Amygdala (tissue), 56 donors: ENCODE data around the gene TNN.
"Not testable (repeated sequence)": the region's sequence is repeated elsewhere in the genome, so short reads cannot be mapped to it uniquely, and the experiment has no call there.

Experiments used
- DNase-seq, 56 donors: peaks; one replicate each; lab custom pipeline; 2025; lab: John Stamatoyannopoulos, UW

The TNN gene

GRCh38 chr1:175106536-175106935, 38.9 kb downstream of the TNN start:
- DNase-seq, result not testable (repeated sequence)

GRCh38 chr1:175108331-175108820, 40.7 kb downstream of the TNN start:
- DNase-seq, result not testable (repeated sequence)

GRCh38 chr1:175114996-175115395, 47.4 kb downstream of the TNN start:
- DNase-seq, result no peak

GRCh38 chr1:175116210-175116798, 48.7 kb downstream of the TNN start:
- DNase-seq, result no peak

- no peak for DNase-seq
Measured at GRCh38 chr1:175116903-175117302, 49.3 kb downstream of the TNN start.

GRCh38 chr1:175118375-175119367, 51.0 kb downstream of the TNN start:
- no peak for DNase-seq

- DNase-seq, result no peak
Measured at GRCh38 chr1:175120511-175120910, 52.9 kb downstream of the TNN start.

GRCh38 chr1:175124861-175125260, 57.2 kb downstream of the TNN start:
- no peak for DNase-seq

- no peak for DNase-seq
Measured at GRCh38 chr1:175126347-175126746, 58.7 kb downstream of the TNN start.

- no peak for DNase-seq
Measured at GRCh38 chr1:175127565-175127964, 59.9 kb downstream of the TNN start.

GRCh38 chr1:175128523-175128922, 60.9 kb downstream of the TNN start:
- no peak for DNase-seq

GRCh38 chr1:175129182-175129581, 61.5 kb downstream of the TNN start:
- no peak for DNase-seq

GRCh38 chr1:175129644-175129996, 62.0 kb downstream of the TNN start:
- DNase-seq, result no peak

- DNase-seq, result peak in 2 of 56 donors; percentile 2 to 5
Measured at GRCh38 chr1:175129997-175130648, 62.5 kb downstream of the TNN start.

GRCh38 chr1:175130649-175131045, 63.0 kb downstream of the TNN start:
- no peak for DNase-seq

- no peak for DNase-seq
Measured at GRCh38 chr1:175131095-175131494, 63.5 kb downstream of the TNN start.

GRCh38 chr1:175132436-175132835, 64.8 kb downstream of the TNN start:
- DNase-seq, result no peak

- no peak for DNase-seq
Measured at GRCh38 chr1:175133673-175134435, 66.2 kb downstream of the TNN start.

- DNase-seq, result no peak
Measured at GRCh38 chr1:175134500-175134899, 66.9 kb downstream of the TNN start.

GRCh38 chr1:175136246-175136645, 68.6 kb downstream of the TNN start:
- no peak for DNase-seq
